GM12878 (cell line): Measurements from ENCODE around the gene FXN. TPM values are rescaled to one million over a fixed set of nuclear protein-coding genes. Genes with fewer than 3 reads are reported as not detected.

Experiments
- ATAC-seq: fragments of 200-7000 bp; cut with Tn5 transposase; 3 replicates; pipeline ENCODE4 v1.9.1; 2020; ENCODE audit warnings: mild to moderate bottlenecking, moderate library complexity
- BruUV-seq: library from RNA; stranded (reverse); fragments of 400-500 nt; replicated peaks from 2 replicates; lab custom pipeline; 2021; lab: Mats Ljungman, UMichigan
- CTCF ChIA-PET: fragments of 300-600 bp; sonication (Branson Sonifier 250); formaldehyde crosslinking; extraction: SDS; loops from one replicate; lab custom pipeline; 2021; ENCODE audit warnings: inconsistent platforms; lab: Yijun Ruan, JAX
- POLR2A ChIA-PET: fragments of 350-600 bp; formaldehyde crosslinking; extraction: SDS; loops from one replicate; lab custom pipeline; 2021; ENCODE audit warnings: inconsistent platforms; lab: Charles Lee
- RAD21 ChIA-PET: fragments of 300-600 bp; sonication (Branson Sonifier 250); formaldehyde crosslinking; loops from one replicate; lab custom pipeline; 2023; ENCODE audit warnings: antibody characterized with exemption; ENCODE audit not compliant: unreplicated experiment; lab: Charles Lee
- SMC1A ChIA-PET: fragments of 300-600 bp; sonication (Branson Sonifier 250); formaldehyde crosslinking; loops from one replicate; lab custom pipeline; 2023; ENCODE audit not compliant: unreplicated experiment, uncharacterized antibody; lab: Charles Lee
- DNase-seq: peaks from one replicate; pipeline ENCODE4 v3.0.0-alpha.2; 2011; ENCODE audit warnings: low read depth, low spot score
- FAIRE-seq: peaks from 3 replicates; lab custom pipeline; 2011; peaks lifted over from hg19 to GRCh38; lab: Jason Lieb, UNC
- H2AFZ ChIP-seq: 2 replicates; pipeline ENCODE4 v1.6.0; 2011; ENCODE audit warnings: low read depth, low read length, control low read depth; ENCODE audit not compliant: control insufficient read depth
- H3K27ac ChIP-seq: 2 replicates; pipeline ENCODE4 v1.5.1; 2011; ENCODE audit warnings: control low read depth; ENCODE audit not compliant: control insufficient read depth, insufficient read depth
- H3K27me3 ChIP-seq, 2 experiments: replicated peaks in 1 of 2; 2 replicates each; pipeline versions ENCODE4 v1.6.0 to v1.6.1; 2011; ENCODE audit warnings: low read length in 1 of 2; ENCODE audit not compliant: control insufficient read depth in 2 of 2, insufficient read depth in 2 of 2
- H3K36me3 ChIP-seq, 2 experiments: 2 replicates each; pipeline ENCODE4 v1.5.1; 2011; ENCODE audit warnings: low read length in 1 of 2; ENCODE audit not compliant: control insufficient read depth in 2 of 2, insufficient read depth in 2 of 2
- H3K4me1 ChIP-seq: 2 replicates; pipeline ENCODE4 v1.6.1; 2011; ENCODE audit warnings: mild to moderate bottlenecking, low read length, moderate library complexity, mixed read lengths; ENCODE audit not compliant: control insufficient read depth, insufficient read depth
- H3K4me2 ChIP-seq: 2 replicates; pipeline ENCODE4 v1.6.0; 2011; ENCODE audit warnings: control low read depth; ENCODE audit not compliant: control insufficient read depth, insufficient read depth
- H3K4me3 ChIP-seq: fragments of 200-600 bp; sonication (generic); 2 replicates; pipeline ENCODE4 v1.5.1; 2016
- H3K79me2 ChIP-seq: 2 replicates; pipeline ENCODE4 v1.6.0; 2011; ENCODE audit warnings: low read length; ENCODE audit not compliant: control insufficient read depth, insufficient read depth
- H3K9ac ChIP-seq: 2 replicates; pipeline ENCODE4 v1.8.0; 2011; ENCODE audit warnings: low read length, control low read depth, mixed read lengths; ENCODE audit not compliant: control insufficient read depth, insufficient read depth
- H3K9me3 ChIP-seq: replicated peaks from 3 replicates; pipeline ENCODE4 v1.5.1; 2011; ENCODE audit warnings: mild to moderate bottlenecking, low read length; ENCODE audit not compliant: control insufficient read depth, insufficient read depth
- H4K20me1 ChIP-seq: 2 replicates; pipeline ENCODE4 v1.6.0; 2011; ENCODE audit not compliant: control insufficient read depth, insufficient read depth
- CREB1 ChIP-seq: IDR thresholded peaks from 2 replicates; pipeline ENCODE4 v1.6.1; 2012; ENCODE audit warnings: low read depth, mild to moderate bottlenecking, inconsistent platforms
- NFYB ChIP-seq: IDR thresholded peaks from 2 replicates; pipeline ENCODE4 v1.6.1; 2011; ENCODE audit warnings: low read depth, mild to moderate bottlenecking, low read length, improper control_type of control experiment, moderate library complexity; ENCODE audit not compliant: insufficient read depth
- PBX3 ChIP-seq: IDR thresholded peaks from 2 replicates; pipeline ENCODE4 v1.6.1; 2011; ENCODE audit warnings: mild to moderate bottlenecking, low read depth, low read length, moderate library complexity; ENCODE audit not compliant: insufficient replicate concordance
- USF2 ChIP-seq: IDR thresholded peaks from 2 replicates; pipeline ENCODE4 v1.6.1; 2011; ENCODE audit warnings: low read depth, low read length, improper control_type of control experiment, borderline replicate concordance
- WGBS: methylation state at CpG from one replicate; pipeline ENCODE4 v1.1.6; 2016; ENCODE audit warnings: low lambda C conversion rate; ENCODE audit not compliant: insufficient replicate concordance, insufficient coverage; ENCODE audit errors: missing lambda C conversion rate; 5-methylcytosine and 5-hydroxymethylcytosine counted together
- in situ Hi-C: fragments of 300-500 bp; cut with MboI; formaldehyde crosslinking; loops from 9 replicates; pipeline ENCODE4 v1.14.3; 2018; ENCODE audit warnings: mixed read lengths
- intact Hi-C: fragments of 100-400 bp; cut with micrococcal nuclease; formaldehyde crosslinking; loops from one replicate; pipeline ENCODE4 v1.14.2; 2022; ENCODE audit not compliant: unreplicated experiment
- polyA plus RNA-seq, 11 experiments: library from polyadenylated mRNA; depleted of rRNA in 4 of 11; unstranded in 6 of 11; stranded (reverse) in 5 of 11; fragments of >200 nt; fragmentation: Nextera tagmentation in 4 of 11; fragmentation: Illumina TruSeq in 1 of 11; extraction: Ambion mirVana in 4 of 11; extraction: Trizol in 1 of 11; gene quantifications; 1 replicate in 1 of 11; 2 replicates in 10 of 11; pipeline versions ENCODE4 v1.2.1 to v1.2.3, GENCODE V29; 2011 to 2016; ENCODE audit warnings: inconsistent platforms in 2 of 11, missing spikeins in 2 of 11, low read depth in 1 of 11
- total RNA-seq, 4 experiments: library from RNA; depleted of rRNA in 3 of 4; stranded (reverse); fragments of >200 nt in 3 of 4; fragmentation: Illumina TruSeq in 1 of 4; extraction: Trizol in 1 of 4; gene quantifications; 2 replicates each; pipeline versions ENCODE4 v1.2.1 to v1.2.3, GENCODE V29; 2013 to 2021
- TF ChIP-seq, protein P1 (sequence below): fragments of 150-350 bp; IDR thresholded peaks from 2 replicates; pipeline ENCODE4 v1.6.1; 2014; ENCODE audit warnings: mild to moderate bottlenecking, low read depth, low read length

Gene FXN
- total and polyA plus RNA-seq, 10 of the 15 experiments (the other 5 are each of a cell fraction or from before 2014, with no cell fraction given), result 7.3 to 78.0 (median 23.2) TPM

DNA sequence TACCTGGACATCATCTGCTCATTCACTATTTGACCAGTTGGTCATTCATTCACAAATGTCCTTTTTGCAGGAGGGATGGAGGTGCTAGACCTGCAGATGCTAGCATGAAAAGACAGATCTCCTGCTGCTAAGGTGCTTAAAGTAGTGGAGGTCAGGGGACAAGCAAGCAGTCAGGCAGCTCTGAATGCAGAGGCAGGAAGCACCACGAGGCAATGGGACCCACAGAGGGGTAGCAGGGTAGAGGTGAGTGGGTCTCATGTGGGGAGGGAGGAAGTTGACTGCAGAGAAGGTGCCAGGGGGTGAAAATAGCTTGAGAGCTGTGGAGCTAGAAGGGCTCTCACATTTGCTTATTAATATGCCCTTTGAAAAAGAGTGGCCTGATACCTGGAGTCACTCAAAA, 25.2 kb downstream of the FXN start:
- Histone ChIP-seq H3K36me3 (peaks cover 2 to 8% of the 10 kb centered on the region in 2 experiments; a peak in 2 of 4 replicates), H4K20me1 (no peaks in the 10 kb centered on the region), H3K27ac (no peak overlapping the region), H3K4me1 (no peaks in the 10 kb centered on the region), H3K79me2 (no peaks in the 10 kb centered on the region), H2AFZ (no peak overlapping the region), H3K27me3 (no peaks in the 10 kb centered on the region), H3K9me3 (no peaks in the 10 kb centered on the region; the same call in 2 of the 3 replicates), H3K4me3 (no peak overlapping the region), H3K9ac (no peak overlapping the region), H3K4me2 (no peak overlapping the region)
- ChIA-PET SMC1A (interaction anchor here (1.1 kb wide), 1 partner anchor 132 kb away, joined by 4 read pairs; no protein-coding TSS in a partner anchor), CTCF (interaction anchor here (3.6 kb wide), 1 partner anchor 132 kb away, joined by 20 read pairs; no protein-coding TSS in a partner anchor), POLR2A (interaction anchor here (0.6 kb wide), 1 partner anchor 207 kb away, joined by 4 read pairs; no protein-coding TSS in a partner anchor), RAD21 (no interaction called here)
- TF ChIP-seq, protein P1, sequence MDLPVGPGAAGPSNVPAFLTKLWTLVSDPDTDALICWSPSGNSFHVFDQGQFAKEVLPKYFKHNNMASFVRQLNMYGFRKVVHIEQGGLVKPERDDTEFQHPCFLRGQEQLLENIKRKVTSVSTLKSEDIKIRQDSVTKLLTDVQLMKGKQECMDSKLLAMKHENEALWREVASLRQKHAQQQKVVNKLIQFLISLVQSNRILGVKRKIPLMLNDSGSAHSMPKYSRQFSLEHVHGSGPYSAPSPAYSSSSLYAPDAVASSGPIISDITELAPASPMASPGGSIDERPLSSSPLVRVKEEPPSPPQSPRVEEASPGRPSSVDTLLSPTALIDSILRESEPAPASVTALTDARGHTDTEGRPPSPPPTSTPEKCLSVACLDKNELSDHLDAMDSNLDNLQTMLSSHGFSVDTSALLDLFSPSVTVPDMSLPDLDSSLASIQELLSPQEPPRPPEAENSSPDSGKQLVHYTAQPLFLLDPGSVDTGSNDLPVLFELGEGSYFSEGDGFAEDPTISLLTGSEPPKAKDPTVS, result no peak
- no TSS peak for BruUV-seq
- 0% methylated on average over 1 of the region's 1 CpG for WGBS
- ATAC-seq (no peak), DNase-seq (no peak), FAIRE-seq (no peak)
- in situ Hi-C loops, result loop anchor here (25.0 kb wide), 1 partner anchor 877 kb away; no protein-coding TSS in a partner anchor
- intact Hi-C loops, result no loop called here

DNA sequence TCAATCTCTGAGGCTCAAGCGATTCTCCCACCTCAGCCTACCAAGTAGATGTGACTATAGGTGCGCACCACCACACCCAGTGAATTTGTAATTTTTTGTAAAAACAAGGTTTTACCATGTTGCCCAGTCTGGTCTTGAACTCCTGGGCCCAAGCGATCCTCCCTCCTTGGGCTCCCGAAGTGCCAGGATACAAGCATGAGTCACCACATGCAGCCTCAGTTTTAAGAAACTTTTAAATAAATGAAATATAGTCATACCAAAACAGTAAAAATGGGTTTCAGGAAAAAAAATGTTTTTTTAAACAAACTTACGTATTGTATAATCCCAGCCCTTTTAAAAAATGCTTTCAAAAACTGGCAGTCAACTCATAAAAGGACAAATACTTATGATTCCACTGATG, 26.6 kb downstream of the FXN start:
- ATAC-seq (no peak), DNase-seq (no peak), FAIRE-seq (no peak)
- H3K4me1 ChIP-seq, result no peaks in the 10 kb centered on the region
- H3K4me3 ChIP-seq, result no peak overlapping the region
- no peak overlapping the region for H3K9ac ChIP-seq
- no peaks in the 10 kb centered on the region for H3K79me2 ChIP-seq
- BruUV-seq, result no TSS peak
- ChIA-PET RAD21 (interaction anchor here (1.1 kb wide), 1 partner anchor 131 kb away, joined by 3 read pairs; no protein-coding TSS in a partner anchor), POLR2A (no interaction called here), CTCF (interaction anchor here (0.7 to 3.6 kb wide), 4 partner anchors 8 to 131 kb away, joined by 3 to 20 read pairs (median 10); no protein-coding TSS in a partner anchor), SMC1A (no interaction called here)
- H3K27me3 ChIP-seq, result no peaks in the 10 kb centered on the region
- peaks cover 4 to 6% of the 10 kb centered on the region in 2 experiments; a peak in 3 of 4 replicates for H3K36me3 ChIP-seq
- H4K20me1 ChIP-seq, result no peaks in the 10 kb centered on the region
- WGBS, result 96% methylated on average over 5 of the region's 5 CpGs
- no peak overlapping the region for H3K4me2 ChIP-seq
- in situ Hi-C loops, result loop anchor here (25.0 kb wide), 1 partner anchor 875 kb away; no protein-coding TSS in a partner anchor
- no peaks in the 10 kb centered on the region; the same call in 2 of the 3 replicates for H3K9me3 ChIP-seq
- H3K27ac ChIP-seq, result no peak overlapping the region
- H2AFZ ChIP-seq, result no peak overlapping the region
- intact Hi-C loops, result no loop called here
- no peak for TF ChIP-seq PBX3
- TF ChIP-seq USF2, result no peak
- no peak for TF ChIP-seq CREB1
- TF ChIP-seq NFYB, result no peak
